Raji (cell line): Measurements from ENCODE around the gene MYBPC2.

Experiments
- POLR2A ChIP-seq: IDR thresholded peaks from 2 replicates; pipeline ENCODE4 v1.6.1; 2011; ENCODE audit warnings: low read depth, low read length, control low read depth; ENCODE audit not compliant: insufficient read depth

Gene MYBPC2

GRCh38 chr19:50506700-50507099, 74.0 kb downstream of the MYBPC2 start:
- no peak for TF ChIP-seq POLR2A

- TF ChIP-seq POLR2A = no peak
Measured at GRCh38 chr19:50507376-50507775, 74.7 kb downstream of the MYBPC2 start.

- TF ChIP-seq POLR2A = no peak
Measured at GRCh38 chr19:50508843-50509190, 76.1 kb downstream of the MYBPC2 start.

- no peak for TF ChIP-seq POLR2A
Measured at GRCh38 chr19:50509366-50509765, 76.7 kb downstream of the MYBPC2 start.

GRCh38 chr19:50510121-50510670, 77.5 kb downstream of the MYBPC2 start:
- TF ChIP-seq POLR2A = no peak

- no peak for TF ChIP-seq POLR2A
Measured at GRCh38 chr19:50510700-50511068, 78.0 kb downstream of the MYBPC2 start.

GRCh38 chr19:50511069-50511822, 78.6 kb downstream of the MYBPC2 start, which contains the start of gene JOSD2:
TSS of gene JOSD2 (minus strand) at chr19:50511191. CDS start at chr19:50510431, 760 bp downstream.
- TF ChIP-seq POLR2A = peak; percentile 54

GRCh38 chr19:50512112-50512998, 79.7 kb downstream of the MYBPC2 start:
- no peak for TF ChIP-seq POLR2A

- TF ChIP-seq POLR2A = no peak
Measured at GRCh38 chr19:50512999-50513745, 80.5 kb downstream of the MYBPC2 start.

GRCh38 chr19:50513746-50514345, 81.2 kb downstream of the MYBPC2 start, which contains the start of gene ASPDH:
TSS of gene ASPDH (minus strand) at chr19:50513913. CDS start at chr19:50513823, 90 bp downstream.
- no peak for TF ChIP-seq POLR2A

GRCh38 chr19:50514346-50515167, 81.9 kb downstream of the MYBPC2 start:
- TF ChIP-seq POLR2A = no peak

GRCh38 chr19:50515168-50515561, 82.5 kb downstream of the MYBPC2 start:
- TF ChIP-seq POLR2A = no peak
